K562 (cell line): ENCODE results near the gene TRIM25. TPM values are rescaled to one million over a fixed set of nuclear protein-coding genes. Genes with fewer than 3 reads are reported as not detected.

Experiments
- ARID2 ChIP-seq: fragments of 450-650 bp; IDR thresholded peaks from 2 replicates; pipeline ENCODE4 v1.6.1; 2017; ENCODE audit warnings: antibody characterized with exemption, mild to moderate bottlenecking
- CREB3L1 ChIP-seq: fragments of 450-650 bp; IDR thresholded peaks from 2 replicates; pipeline ENCODE4 v1.6.1; 2014; ENCODE audit warnings: low read depth, mild to moderate bottlenecking, moderate library complexity, borderline replicate concordance
- DLX4 ChIP-seq: fragments of 250-450 bp; sonication (Bioruptor Pico); IDR thresholded peaks from 2 replicates; pipeline ENCODE4 v1.6.1; 2021; ENCODE audit warnings: mild to moderate bottlenecking
- FOXA3 ChIP-seq, 2 experiments: fragments of 450-650 bp in 1 of 2; sonication (generic) in 1 of 2; formaldehyde crosslinking; IDR thresholded peaks in 1 of 2; conservative IDR thresholded peaks in 1 of 2; 2 replicates each; pipeline versions ENCODE4 v1.4.0 to v1.8.0; 2020 to 2022; ENCODE audit warnings: mild to moderate bottlenecking in 2 of 2, missing genetic modification reagents in 1 of 2
- GABPA ChIP-seq: fragments of 200-800 bp; sonication (Bioruptor generic); conservative IDR thresholded peaks from 2 replicates; pipeline ENCODE4 v1.6.1; 2016; ENCODE audit warnings: low read depth, missing genetic modification characterization, missing compliant biosample characterization
- GABPB1 ChIP-seq: sonication (generic); formaldehyde crosslinking; IDR thresholded peaks from 2 replicates; pipeline ENCODE4 v1.8.0; 2022; ENCODE audit warnings: mild to moderate bottlenecking, missing genetic modification reagents
- HNRNPK ChIP-seq: fragments of 200-400 bp; formaldehyde crosslinking; IDR thresholded peaks from one replicate; pipeline ENCODE4 v1.6.1; 2018; ENCODE audit warnings: mild to moderate bottlenecking, low read depth, low read length; ENCODE audit not compliant: poor library complexity, severe bottlenecking
- JUND ChIP-seq, 2 experiments: IDR thresholded peaks; 2 replicates in 1 of 2; 3 replicates in 1 of 2; pipeline ENCODE4 v1.6.1; 2011; ENCODE audit warnings: borderline replicate concordance in 2 of 2, low read depth in 2 of 2, low read length in 2 of 2, improper control_type of control experiment in 1 of 2, missing biosample characterization in 1 of 2, missing genetic modification characterization in 1 of 2, missing genetic modification reagents in 1 of 2
- MED1 ChIP-seq: sonication (generic); formaldehyde crosslinking; IDR thresholded peaks from 2 replicates; pipeline ENCODE4 v1.8.1; 2023; ENCODE audit warnings: missing genetic modification reagents, borderline replicate concordance
- MEF2D ChIP-seq: conservative IDR thresholded peaks from 2 replicates; pipeline ENCODE4 v1.6.1; 2016; ENCODE audit warnings: low read depth, missing genetic modification characterization, missing compliant biosample characterization
- NCOA6 ChIP-seq: fragments of 450-650 bp; IDR thresholded peaks from 2 replicates; pipeline ENCODE4 v1.6.1; 2017; ENCODE audit warnings: mild to moderate bottlenecking
- NRF1 ChIP-seq, 2 experiments: fragments of 450-650 bp; IDR thresholded peaks in 1 of 2; conservative IDR thresholded peaks in 1 of 2; 2 replicates each; pipeline ENCODE4 v1.6.1; 2014; ENCODE audit warnings: mild to moderate bottlenecking in 2 of 2
- PATZ1 ChIP-seq: fragments of 250-450 bp; sonication (Bioruptor Pico); IDR thresholded peaks from 2 replicates; pipeline ENCODE4 v1.5.0; 2020; ENCODE audit warnings: mild to moderate bottlenecking, borderline replicate concordance
- POLR2AphosphoS2 ChIP-seq: IDR thresholded peaks from 2 replicates; pipeline ENCODE4 v1.6.1; 2012; ENCODE audit warnings: low read length, improper control_type of control experiment
- TAF1 ChIP-seq: IDR thresholded peaks from 2 replicates; pipeline ENCODE4 v1.6.1; 2011; ENCODE audit warnings: mild to moderate bottlenecking, low read length, moderate library complexity; ENCODE audit not compliant: insufficient read depth, control insufficient read depth, severe bottlenecking; ENCODE audit errors: extremely low read depth
- TRIM24 ChIP-seq, 2 experiments: fragments of 450-650 bp; IDR thresholded peaks; 2 replicates each; pipeline ENCODE4 v1.6.1; 2016
- ZFP36 ChIP-seq: fragments of 150-350 bp; IDR thresholded peaks from 2 replicates; pipeline ENCODE4 v1.6.1; 2018; ENCODE audit warnings: low read length, low read depth; ENCODE audit not compliant: partially characterized antibody
- ZNF551 ChIP-seq: fragments of 250-450 bp; sonication (Bioruptor Pico); IDR thresholded peaks from 2 replicates; pipeline ENCODE4 v1.5.0; 2021; ENCODE audit warnings: mild to moderate bottlenecking, moderate library complexity
- ZNF639 ChIP-seq, 2 experiments: fragments of 200-800 bp in 1 of 2; sonication (Bioruptor generic) in 1 of 2; sonication (generic) in 1 of 2; formaldehyde crosslinking in 1 of 2; IDR thresholded peaks in 1 of 2; conservative IDR thresholded peaks in 1 of 2; 2 replicates each; pipeline versions ENCODE4 v1.5.0 to v1.6.1; 2016 to 2020; ENCODE audit warnings: missing compliant biosample characterization in 1 of 2, missing genetic modification characterization in 1 of 2, missing genetic modification reagents in 1 of 2
- ZNF75A ChIP-seq: fragments of 450-650 bp; formaldehyde crosslinking; IDR thresholded peaks from 2 replicates; pipeline ENCODE4 v1.4.0; 2020; ENCODE audit warnings: mild to moderate bottlenecking
- ZNF830 ChIP-seq: fragments of 250-450 bp; sonication (Bioruptor Pico); IDR thresholded peaks from 2 replicates; pipeline ENCODE4 v1.5.0; 2021; ENCODE audit warnings: mild to moderate bottlenecking
- polyA plus RNA-seq, 8 experiments: library from polyadenylated mRNA; depleted of rRNA in 4 of 8; stranded (reverse) in 5 of 8; unstranded in 3 of 8; fragments of >200 nt; fragmentation: Nextera tagmentation in 2 of 8; fragmentation: Illumina TruSeq in 1 of 8; extraction: Ambion mirVana in 2 of 8; extraction: Trizol in 1 of 8; gene quantifications; 2 replicates each; pipeline versions ENCODE4 v1.2.1 to v1.2.3, GENCODE V29; 2011 to 2014; ENCODE audit warnings: inconsistent platforms in 1 of 8, missing spikeins in 1 of 8
- total RNA-seq, 7 experiments: library from RNA; depleted of rRNA in 6 of 7; stranded (reverse); fragments of >200 nt in 6 of 7; fragmentation: Illumina TruSeq in 2 of 7; extraction: Trizol in 2 of 7; gene quantifications; 2 replicates each; pipeline versions ENCODE4 v1.2.1 to v1.2.3, GENCODE V29; 2011 to 2021; ENCODE audit warnings: low replicate concordance in 1 of 7
- TF ChIP-seq, protein P1 (sequence below): fragments of 450-650 bp; IDR thresholded peaks from 2 replicates; pipeline ENCODE4 v1.6.1; 2016; ENCODE audit warnings: low read depth, mild to moderate bottlenecking, moderate library complexity

The TRIM25 gene
- total and polyA plus RNA-seq, 9 of the 15 experiments (the other 6 are each of a cell fraction or from before 2014, with no cell fraction given): 5.9 to 49.5 (median 24.5) TPM

DNA sequence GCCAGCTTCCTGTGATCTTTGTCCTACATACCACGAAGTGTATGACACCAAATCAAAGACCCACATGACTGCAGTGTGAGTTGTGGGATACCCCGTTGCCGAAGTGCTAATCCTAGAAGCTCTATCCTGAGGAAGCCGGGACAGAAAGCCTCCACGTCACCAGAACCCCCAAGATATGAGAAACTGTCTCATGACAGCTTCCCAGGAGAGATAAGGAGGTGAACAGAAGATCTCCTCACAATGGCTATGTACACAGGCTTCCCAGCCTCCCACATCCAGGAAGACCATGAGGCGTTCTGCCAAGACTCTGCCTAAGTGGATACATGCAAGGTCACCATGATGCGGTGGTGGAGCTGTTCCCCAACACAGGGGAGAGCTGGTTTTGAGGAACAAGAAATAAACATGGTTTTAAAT lies 37.1 kb downstream of the TRIM25 start (continued):
- peak; percentile 79 for TF ChIP-seq CREB3L1
- TF ChIP-seq ARID2: no peak
- TF ChIP-seq ZFP36: no peak
- peak; percentile 41; the same call in 1 of the 2 replicates for TF ChIP-seq JUND (IDR thresholded peaks at IDR 0.05; ENCODE audit: borderline replicate concordance, low read depth, low read length)
- TF ChIP-seq JUND (tag; IDR thresholded peaks at IDR 0.05; ENCODE audit: borderline replicate concordance, low read depth, low read length): peak; percentile 69; the same call in 2 of the 3 replicates
- TF ChIP-seq, protein P1, sequence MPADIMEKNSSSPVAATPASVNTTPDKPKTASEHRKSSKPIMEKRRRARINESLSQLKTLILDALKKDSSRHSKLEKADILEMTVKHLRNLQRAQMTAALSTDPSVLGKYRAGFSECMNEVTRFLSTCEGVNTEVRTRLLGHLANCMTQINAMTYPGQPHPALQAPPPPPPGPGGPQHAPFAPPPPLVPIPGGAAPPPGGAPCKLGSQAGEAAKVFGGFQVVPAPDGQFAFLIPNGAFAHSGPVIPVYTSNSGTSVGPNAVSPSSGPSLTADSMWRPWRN: no peak
- 0 out of 4 replicates have a peak, but pooled peaks of 1 of the 2 experiments have one; percentile 50 for TF ChIP-seq ZNF639 (CRISPR knock-in tag; conservative IDR thresholded peaks at IDR 0.05 in 1 of 2, IDR thresholded peaks at IDR 0.05 in 1 of 2)
- peak; percentile 31; the same call in 1 of the 2 replicates for TF ChIP-seq GABPA (tag)
- no peak for TF ChIP-seq TAF1
- TF ChIP-seq GABPB1 (CRISPR knock-in tag): no peak
- no peak for TF ChIP-seq PATZ1
- no peak for TF ChIP-seq TRIM24 (IDR thresholded peaks at IDR 0.05)
- no peak for TF ChIP-seq ZNF830 (CRISPR knock-in tag)
- TF ChIP-seq NCOA6: no peak
- peak; percentile 69 to 97; a peak in 2 of 4 replicates for TF ChIP-seq FOXA3 (CRISPR knock-in tag; conservative IDR thresholded peaks at IDR 0.05 in 1 of 2, IDR thresholded peaks at IDR 0.05 in 1 of 2)
- TF ChIP-seq POLR2AphosphoS2: no peak
- TF ChIP-seq ZNF75A (CRISPR knock-in tag): 0 out of 2 replicates have a peak, but pooled peaks have one; percentile 39
- no peak for TF ChIP-seq DLX4 (CRISPR knock-in tag)
- TF ChIP-seq MED1 (CRISPR knock-in tag): no peak
- no peak for TF ChIP-seq NRF1 (conservative IDR thresholded peaks at IDR 0.05 in 1 of 2, IDR thresholded peaks at IDR 0.05 in 1 of 2)
- TF ChIP-seq HNRNPK: no peak
- no peak for TF ChIP-seq ZNF551 (CRISPR knock-in tag)
- 0 out of 2 replicates have a peak, but pooled peaks have one; percentile 28 for TF ChIP-seq MEF2D
